ENCODE results near the gene DHX30. TPM values are rescaled to one million over a fixed set of nuclear protein-coding genes. Genes with fewer than 3 reads are reported as not detected.

The DHX30 gene
- total and polyA plus RNA-seq, 9 of the 15 experiments (the other 6 are each of a cell fraction or from before 2014, with no cell fraction given): 12.3 to 158 (median 79.0) TPM

GRCh38 chr3:47854267-47854666, 51.3 kb downstream of the DHX30 start:
- FAIRE-seq: no peak

More at GRCh38 chr3:47854267-47854666, 51.3 kb downstream of the DHX30 start:
- intact Hi-C loops (cut with micrococcal nuclease) (loop anchor here (5.0 kb wide), 1 partner anchor 298 kb away; no protein-coding TSS in a partner anchor), in situ Hi-C loops (cut with MboI) (no loop called here)
- Histone ChIP-seq H3K27me3 (ENCODE audit: control insufficient read depth in 2 of 2, insufficient read depth in 2 of 2, low read length in 2 of 2) (no peaks in the 10 kb centered on the region), H3K27ac (ENCODE audit: extremely low read depth, low read depth, low read length) (no peak overlapping the region), H3K9ac (ENCODE audit: insufficient read depth in 1 of 2, low read depth in 2 of 2, low read length in 2 of 2) (no peak overlapping the region), H3K36me3 (ENCODE audit: control insufficient read depth, insufficient read depth, low read length) (peaks cover 77% of the 10 kb centered on the region; the same call in 2 of the 3 replicates), H3K9me3 (replicated peaks; ENCODE audit: control insufficient read depth, insufficient read depth, low read depth, low read length) (no peaks in the 10 kb centered on the region), H3K79me2 (ENCODE audit: control insufficient read depth, insufficient read depth, low read length) (no peaks in the 10 kb centered on the region), H3K4me1 (replicated peaks in 1 of 2; ENCODE audit: control insufficient read depth in 2 of 2, insufficient read depth in 2 of 2, low read length in 2 of 2) (peaks cover 0 to 14% of the 10 kb centered on the region in 2 experiments; a peak in 2 of 5 replicates), H3K9me1 (ENCODE audit: control insufficient read depth, insufficient read depth, low read length) (no peaks in the 10 kb centered on the region), H2AFZ (ENCODE audit: low read depth, low read length) (no peak overlapping the region), H3K4me3 (no peak overlapping the region), H4K20me1 (replicated peaks; ENCODE audit: control insufficient read depth, insufficient read depth, low read length) (peaks cover 14% of the 10 kb centered on the region), H3K4me2 (ENCODE audit: insufficient read depth, low read length) (no peak overlapping the region)
- WGBS (ENCODE audit: insufficient coverage, low coverage, missing lambda C conversion rate): 79% methylated on average over 9 of the region's 11 CpGs
- ChIA-PET CTCF (ENCODE audit: low intra/inter-chr PET ratio) (no interaction called here), POLR2A (interaction anchor here (1.0 kb wide), 2 partner anchors 10 to 11 kb away, joined by 3 read pairs; no protein-coding TSS in a partner anchor)
- no peak for ATAC-seq
- no peak for TF ChIP-seq ZNF280A (IDR thresholded peaks at IDR 0.05; ENCODE audit: low read depth, partially characterized antibody)
- no peak for TF ChIP-seq RERE (CRISPR knock-in tag; IDR thresholded peaks at IDR 0.05; ENCODE audit: borderline replicate concordance)
- TF ChIP-seq CEBPB (tag; IDR thresholded peaks at IDR 0.05): no peak
- no peak for TF ChIP-seq SRSF1 (IDR thresholded peaks at IDR 0.05; ENCODE audit: low read depth, low read length)
- no peak for TF ChIP-seq ZNF695 (CRISPR knock-in tag; IDR thresholded peaks at IDR 0.05)
- TF ChIP-seq ZNF445 (CRISPR knock-in tag; IDR thresholded peaks at IDR 0.05; ENCODE audit: low read depth): no peak
- no peak for TF ChIP-seq ZBTB17 (CRISPR knock-in tag; IDR thresholded peaks at IDR 0.05)
- no peak for TF ChIP-seq CCNT2 (IDR thresholded peaks at IDR 0.05; ENCODE audit: borderline replicate concordance, extremely low read depth, insufficient read length, low read depth, low read length)
- no peak for TF ChIP-seq U2AF1 (optimal IDR thresholded peaks at IDR 0.05; ENCODE audit: low read depth, low read length)
- no peak for TF ChIP-seq L3MBTL2 (IDR thresholded peaks at IDR 0.05)
- no peak for TF ChIP-seq ZNF764 (CRISPR knock-in tag; IDR thresholded peaks at IDR 0.05; ENCODE audit: low read depth)
- TF ChIP-seq PTTG1 (tag; IDR thresholded peaks at IDR 0.05; ENCODE audit: low read depth): no peak
- no TSS peak for BruUV-seq (replicated peaks)
- no peak for DNase-seq (ENCODE audit: extremely low read depth in 1 of 4, low spot score in 3 of 4)
